Mesenteric fat pad (tissue), 1 donor: ENCODE data around the gene GNA12. TPM values are rescaled to one million over a fixed set of nuclear protein-coding genes. Genes with fewer than 3 reads are reported as not detected.

Experiments used
- DNase-seq: peaks from one replicate; pipeline ENCODE4 v3.0.0-alpha.2; 2020; ENCODE audit warnings: low spot score
- total RNA-seq: library from RNA; stranded (reverse); fragmentation: NEBNext Ultra II Directional; extraction: Animal tissue kit (Norgen Biotek cat#: 25700); gene quantifications from one replicate; pipeline ENCODE4 v1.2.1, GENCODE V29; 2021
- donor health status: DM: yes; HTN: yes; CAD: no.

Gene GNA12
- total RNA-seq, 1 donor from 2014 or later: 70.1 TPM

DNA sequence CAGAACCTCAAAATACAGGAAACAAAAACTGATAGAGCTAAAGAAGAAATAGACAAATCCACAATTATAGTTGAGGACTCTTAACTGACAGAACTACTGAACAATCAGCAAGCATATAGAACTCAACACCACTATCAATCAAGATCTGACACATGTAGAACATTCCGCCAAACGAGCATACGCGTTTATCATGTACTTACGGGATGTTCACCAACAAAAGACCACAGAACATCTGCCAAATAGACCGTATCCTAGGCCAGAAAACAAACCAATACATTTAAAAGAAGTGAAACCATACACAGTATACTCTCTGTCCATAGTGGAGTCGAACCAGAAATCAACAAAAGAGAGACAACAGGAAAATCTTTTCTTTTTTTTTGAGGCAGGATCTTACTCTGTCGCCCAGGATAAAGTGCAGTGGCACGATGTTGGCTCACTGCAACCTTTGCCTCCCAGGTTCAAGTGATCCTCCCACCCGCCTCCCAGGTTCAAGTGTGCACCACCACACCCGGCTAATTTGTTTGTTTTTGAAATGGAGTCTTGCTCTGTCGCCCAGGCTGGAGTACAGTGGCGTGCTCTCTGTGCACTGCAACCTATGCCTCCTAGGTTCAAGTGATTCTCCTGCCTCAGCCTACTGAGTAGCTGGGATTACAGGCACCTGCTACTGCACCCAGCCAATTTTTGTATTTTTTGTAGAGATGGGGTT, 5.1 kb downstream of the GNA12 start:
- no peak for DNase-seq

GRCh38 chr7:2838451-2838850, 5.7 kb downstream of the GNA12 start:
- no peak for DNase-seq

- no peak for DNase-seq
Observed at GRCh38 chr7:2837496-2837895, 6.6 kb downstream of the GNA12 start.

DNA sequence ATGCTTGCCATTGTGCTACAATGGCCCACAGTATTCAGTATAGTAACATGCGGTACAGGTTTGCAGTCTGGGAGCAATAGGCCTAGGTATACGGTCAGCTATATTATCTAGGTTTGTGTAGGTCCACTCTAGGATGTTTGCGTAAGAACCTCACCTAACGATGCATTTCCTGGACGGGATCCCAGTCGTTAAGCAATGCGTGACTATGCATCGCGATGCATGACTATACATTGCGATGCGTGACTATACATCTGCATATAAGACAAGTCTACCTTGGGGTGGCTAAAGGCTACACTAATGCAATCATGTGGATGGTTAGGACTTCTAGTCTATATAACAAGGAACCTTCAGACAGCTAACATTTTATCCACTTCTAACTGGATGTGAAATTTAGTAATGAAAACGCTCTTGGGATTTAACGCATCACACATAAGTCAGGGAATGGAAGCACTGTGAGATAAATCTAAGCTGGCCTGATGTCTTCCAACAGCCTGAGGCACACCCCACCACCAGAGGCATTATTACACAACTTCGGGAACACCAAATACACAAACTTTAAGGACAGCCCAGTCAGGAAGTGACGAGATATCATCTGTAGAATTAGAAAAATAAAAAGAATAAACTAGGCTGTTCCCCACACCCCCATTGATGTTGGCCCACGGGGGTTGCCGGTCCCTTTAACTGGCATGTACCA, 9.2 kb downstream of the GNA12 start:
- DNase-seq: no peak

GRCh38 chr7:2833083-2833910, 10.8 kb downstream of the GNA12 start:
- DNase-seq: no peak

DNA sequence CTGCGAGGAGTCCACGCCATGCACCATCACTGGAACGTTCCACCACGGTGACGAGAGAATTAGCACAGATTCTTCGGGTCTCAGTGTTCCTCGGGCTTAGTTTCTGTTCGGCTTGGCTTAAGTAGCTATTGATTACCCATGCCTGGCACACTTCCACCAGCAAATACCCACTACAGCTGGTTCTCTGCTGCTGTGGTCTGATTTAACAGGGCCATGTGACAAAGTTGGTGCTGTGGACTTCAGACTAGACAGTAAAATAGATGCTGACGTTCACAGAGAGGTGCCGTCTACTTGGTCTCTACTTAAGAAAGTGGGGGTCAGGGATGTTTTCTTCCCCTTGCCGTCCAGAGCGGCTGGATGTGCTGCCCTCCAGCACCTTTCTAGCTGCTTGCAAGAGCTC, 11.6 kb downstream of the GNA12 start:
- no peak for DNase-seq

DNA sequence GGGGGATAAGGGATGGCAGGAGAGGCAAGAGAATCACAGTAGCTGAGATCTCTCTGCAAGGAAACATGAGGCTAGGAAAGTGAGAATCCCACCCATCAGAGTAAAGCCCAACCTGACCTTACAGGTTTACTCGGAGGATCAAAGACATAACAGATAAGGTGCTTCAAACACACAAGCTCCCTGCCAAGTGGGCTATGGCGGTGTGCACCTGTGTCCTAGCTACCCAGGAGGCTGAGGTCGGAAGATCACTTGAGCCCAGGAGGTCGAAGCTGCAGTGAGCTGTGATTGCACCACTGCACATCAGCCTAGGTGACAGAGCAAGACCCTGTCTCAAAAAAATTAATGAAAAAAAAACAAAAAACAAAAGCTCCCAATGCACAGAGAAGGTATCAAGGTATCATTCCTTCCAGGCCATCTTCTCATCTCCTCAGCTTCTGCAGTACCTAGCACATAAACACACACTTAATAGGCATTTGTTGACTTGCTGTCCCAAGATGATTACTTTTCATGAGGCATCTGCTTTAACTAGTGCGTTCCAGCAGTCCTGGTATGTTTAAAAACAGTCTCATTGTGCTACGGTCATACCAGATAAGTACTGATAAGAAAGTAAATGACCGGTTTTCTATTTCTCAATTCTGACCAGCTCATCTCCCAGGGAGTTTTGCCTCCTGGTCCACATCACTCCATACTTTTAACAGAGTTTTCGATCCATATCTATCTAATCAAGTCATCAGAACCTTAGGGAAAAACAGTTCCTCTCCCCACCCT, 13.3 kb downstream of the GNA12 start:
- no peak for DNase-seq

GRCh38 chr7:2829040-2829439, 15.1 kb downstream of the GNA12 start:
- DNase-seq: no peak

- peak; percentile 9 for DNase-seq
Observed at GRCh38 chr7:2826771-2827170, 17.3 kb downstream of the GNA12 start.

- DNase-seq: peak; percentile 45
Observed at GRCh38 chr7:2825559-2826227, 18.4 kb downstream of the GNA12 start.

DNA sequence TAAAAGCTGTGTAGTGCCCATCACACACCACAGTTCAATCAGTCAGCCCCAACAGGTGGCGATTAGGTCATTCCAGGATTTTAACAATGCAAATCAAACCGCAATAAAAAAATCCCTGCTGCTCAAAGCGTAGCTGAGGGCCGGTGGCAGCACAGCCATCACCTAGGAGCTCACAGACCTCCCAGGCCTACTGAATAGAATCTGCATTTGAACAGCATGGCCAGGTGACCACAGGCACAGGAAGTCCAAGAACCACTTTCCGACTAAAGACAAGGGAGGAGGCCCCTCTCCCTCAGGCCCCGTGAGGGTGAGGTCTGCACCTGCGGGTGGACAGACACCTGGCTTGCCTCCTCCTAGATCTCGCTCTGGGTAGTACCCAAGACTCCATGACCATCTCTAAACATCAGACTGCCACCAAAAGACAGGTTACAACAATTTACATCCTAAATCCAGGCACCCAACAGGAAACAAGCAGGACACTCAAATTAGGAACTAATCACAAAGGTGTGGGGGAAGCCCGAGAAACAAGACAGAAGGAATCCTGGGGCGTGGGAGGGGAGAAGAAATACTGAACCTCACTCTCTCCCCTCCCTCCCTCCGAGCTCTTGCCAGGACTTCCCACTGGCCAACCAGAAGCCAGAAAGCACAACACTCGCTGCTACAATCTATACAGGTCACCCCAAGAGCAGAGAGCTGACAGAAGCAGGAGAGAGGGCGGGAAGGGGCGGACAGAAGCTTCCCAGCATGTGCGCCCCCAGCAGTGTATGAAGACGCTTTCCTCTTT, 19.2 kb downstream of the GNA12 start:
- peak; percentile 33 for DNase-seq

GRCh38 chr7:2824026-2824677, 20.0 kb downstream of the GNA12 start:
- peak; percentile 49 for DNase-seq

DNA sequence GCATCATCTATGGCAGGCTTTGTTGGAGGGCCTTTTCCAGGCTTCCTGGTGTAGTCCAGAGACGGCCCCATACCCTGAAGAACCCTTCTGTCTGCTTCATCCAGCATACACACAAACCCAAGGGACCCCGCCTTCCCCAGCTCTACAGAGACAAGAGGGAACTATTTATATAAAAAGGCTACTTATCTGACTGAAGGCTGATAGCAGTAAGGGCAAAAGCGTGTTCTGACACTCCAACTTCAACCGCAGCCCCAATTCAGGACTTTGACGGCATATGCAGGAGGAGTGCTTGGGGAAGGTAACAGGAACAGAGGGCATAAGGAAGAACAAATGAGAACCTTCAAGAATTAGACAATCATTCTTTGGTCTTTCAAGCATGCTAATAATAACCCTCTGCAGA, 21.0 kb downstream of the GNA12 start:
- peak; percentile 43 for DNase-seq

GRCh38 chr7:2821842-2822507, 22.1 kb downstream of the GNA12 start:
- peak; percentile 24 for DNase-seq

GRCh38 chr7:2821161-2821841, 22.8 kb downstream of the GNA12 start:
- DNase-seq: peak; percentile 35

GRCh38 chr7:2820508-2820934, 23.6 kb downstream of the GNA12 start:
- DNase-seq: peak; percentile 81

DNA sequence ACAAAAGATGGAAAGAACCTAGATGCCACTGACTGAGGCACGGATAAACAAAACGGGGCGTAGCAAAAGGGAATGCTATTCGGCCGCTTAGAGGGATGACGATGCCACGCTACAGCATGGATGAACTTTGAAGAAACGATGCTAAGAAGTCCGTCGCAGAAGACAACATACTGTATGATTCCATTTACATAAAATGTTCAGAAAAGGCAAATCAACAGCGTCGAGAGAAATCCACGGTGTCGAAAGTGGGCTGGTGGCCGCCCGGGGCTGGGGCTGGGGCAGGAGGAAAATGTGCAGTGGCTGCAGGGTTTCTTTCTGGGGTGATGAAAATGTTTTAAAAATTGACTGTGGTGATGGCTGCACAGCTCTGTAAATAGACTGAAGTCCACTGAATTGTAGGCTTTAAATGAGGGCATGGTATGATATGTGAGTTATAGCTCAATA, 24.1 kb downstream of the GNA12 start:
- peak; percentile 39 for DNase-seq
